Ascending aorta (tissue), 2 donors: ENCODE data around the gene ANAPC16. TPM values are rescaled to one million over a fixed set of nuclear protein-coding genes. Genes with fewer than 3 reads are reported as not detected.

Source experiments
- DNase-seq, 2 donors: peaks; one replicate each; pipeline ENCODE4 v3.0.0-alpha.2; 2019; ENCODE audit warnings: low spot score in 2 of 2
- H3K27ac ChIP-seq, 2 donors: fragments of 200-600 bp; sonication (generic); one replicate each; pipeline ENCODE4 v1.5.1; 2016 to 2017; ENCODE audit warnings: mild to moderate bottlenecking in 1 of 2
- H3K27me3 ChIP-seq: fragments of 200-600 bp; sonication (generic); one replicate; pipeline ENCODE4 v1.5.1; 2017
- H3K36me3 ChIP-seq, 2 donors: fragments of 200-600 bp; sonication (generic); one replicate each; pipeline ENCODE4 v1.5.1; 2016
- H3K4me1 ChIP-seq, 2 donors: fragments of 200-600 bp; sonication (generic); one replicate each; pipeline ENCODE4 v1.5.1; 2016 to 2017; ENCODE audit warnings: mild to moderate bottlenecking in 1 of 2
- H3K4me3 ChIP-seq, 2 donors: fragments of 200-600 bp; sonication (generic); one replicate each; pipeline ENCODE4 v1.5.1; 2016 to 2017; ENCODE audit warnings: mild to moderate bottlenecking in 1 of 2
- H3K9me3 ChIP-seq, 2 donors: fragments of 200-600 bp; sonication (generic); one replicate each; pipeline ENCODE4 v1.5.1; 2016
- CTCF ChIP-seq, 3 experiments: fragments of 200-600 bp in 2 of 3; fragments of 450-650 bp in 1 of 3; sonication (generic) in 2 of 3; IDR thresholded peaks; one replicate each; pipeline ENCODE4 v1.5.1; 2016 to 2019; ENCODE audit warnings: antibody characterized with exemption in 3 of 3, mild to moderate bottlenecking in 1 of 3, moderate library complexity in 1 of 3
- intact Hi-C: fragments of 100-400 bp; cut with DNase I; formaldehyde crosslinking; loops from one replicate; pipeline ENCODE4 v1.15.1; 2023
- total RNA-seq: library from RNA; depleted of rRNA; stranded (reverse); fragments of >200 nt; gene quantifications from one replicate; pipeline ENCODE4 v1.1.0, GENCODE V29; 2016

The ANAPC16 gene
- total RNA-seq, 1 donor from 2014 or later: 22.8 TPM

- H3K9me3 ChIP-seq: no peaks in the 10 kb centered on the region
- H3K4me3 ChIP-seq: no peak overlapping the region
- peaks cover 43 to 59% of the 10 kb centered on the region in 2 donors for H3K36me3 ChIP-seq
- no peaks in the 10 kb centered on the region for H3K27me3 ChIP-seq
- TF ChIP-seq CTCF (IDR thresholded peaks at IDR 0.05): no peak
- intact Hi-C loops: loop anchor here (2.0 kb wide), 1 partner anchor 25 kb away; no protein-coding TSS in a partner anchor
- peaks cover 4 to 34% of the 10 kb centered on the region in 2 donors for H3K4me1 ChIP-seq
- peak overlapping the region; percentile 83 to 88 for H3K27ac ChIP-seq
- peak in 1 of 2 donors; percentile 74 for DNase-seq
These were observed 13.7 kb downstream of the ANAPC16 start for GRCh38 chr10:72229261-72230251.

- no peaks in the 10 kb centered on the region for H3K9me3 ChIP-seq
- no peak for DNase-seq
- no peak for TF ChIP-seq CTCF (IDR thresholded peaks at IDR 0.05)
- no peak overlapping the region for H3K4me3 ChIP-seq
- intact Hi-C loops: no loop called here
- H3K27ac ChIP-seq: no peak overlapping the region
- peaks cover 52 to 71% of the 10 kb centered on the region in 2 donors for H3K36me3 ChIP-seq
- no peaks in the 10 kb centered on the region for H3K27me3 ChIP-seq
- H3K4me1 ChIP-seq: peaks cover 4 to 23% of the 10 kb centered on the region in 2 donors
These were observed 17.8 kb downstream of the ANAPC16 start for GRCh38 chr10:72233621-72234020.

GRCh38 chr10:72234560-72235095, 18.8 kb downstream of the ANAPC16 start:
- TF ChIP-seq CTCF (IDR thresholded peaks at IDR 0.05): no peak
- H3K4me3 ChIP-seq: no peak overlapping the region
- H3K27ac ChIP-seq: no peak overlapping the region
- intact Hi-C loops: no loop called here
- no peak for DNase-seq
- no peaks in the 10 kb centered on the region for H3K9me3 ChIP-seq
- no peaks in the 10 kb centered on the region for H3K27me3 ChIP-seq
- H3K36me3 ChIP-seq: peaks cover 52 to 71% of the 10 kb centered on the region in 2 donors
- H3K4me1 ChIP-seq: peaks cover 4 to 16% of the 10 kb centered on the region in 2 donors

GRCh38 chr10:72235544-72236279, 19.9 kb downstream of the ANAPC16 start:
- H3K4me1 ChIP-seq: peaks cover under 1 to 5% of the 10 kb centered on the region in 2 donors
- TF ChIP-seq CTCF (IDR thresholded peaks at IDR 0.05): no peak
- intact Hi-C loops: no loop called here
- peak overlapping the region in 1 of 2 donors; percentile 20 for H3K27ac ChIP-seq
- no peak for DNase-seq
- H3K9me3 ChIP-seq: no peaks in the 10 kb centered on the region
- peaks cover 49 to 71% of the 10 kb centered on the region in 2 donors for H3K36me3 ChIP-seq
- H3K4me3 ChIP-seq: no peak overlapping the region
- no peaks in the 10 kb centered on the region for H3K27me3 ChIP-seq

GRCh38 chr10:72238392-72239175, 22.8 kb downstream of the ANAPC16 start:
- no peaks in the 10 kb centered on the region for H3K27me3 ChIP-seq
- DNase-seq: no peak
- peaks cover 23 to 45% of the 10 kb centered on the region in 2 donors for H3K36me3 ChIP-seq
- H3K4me3 ChIP-seq: no peak overlapping the region
- intact Hi-C loops: no loop called here
- peaks cover 7 to 18% of the 10 kb centered on the region in 2 donors for H3K4me1 ChIP-seq
- H3K27ac ChIP-seq: no peak overlapping the region
- H3K9me3 ChIP-seq: no peaks in the 10 kb centered on the region
- TF ChIP-seq CTCF (IDR thresholded peaks at IDR 0.05): no peak
